NCI-H510A (cell line): Measurements from ENCODE around the gene STARD3.

ENCODE experiments used
- DNase-seq: peaks from one replicate; lab custom pipeline; 2025; lab: John Stamatoyannopoulos, UW

The STARD3 gene

DNA sequence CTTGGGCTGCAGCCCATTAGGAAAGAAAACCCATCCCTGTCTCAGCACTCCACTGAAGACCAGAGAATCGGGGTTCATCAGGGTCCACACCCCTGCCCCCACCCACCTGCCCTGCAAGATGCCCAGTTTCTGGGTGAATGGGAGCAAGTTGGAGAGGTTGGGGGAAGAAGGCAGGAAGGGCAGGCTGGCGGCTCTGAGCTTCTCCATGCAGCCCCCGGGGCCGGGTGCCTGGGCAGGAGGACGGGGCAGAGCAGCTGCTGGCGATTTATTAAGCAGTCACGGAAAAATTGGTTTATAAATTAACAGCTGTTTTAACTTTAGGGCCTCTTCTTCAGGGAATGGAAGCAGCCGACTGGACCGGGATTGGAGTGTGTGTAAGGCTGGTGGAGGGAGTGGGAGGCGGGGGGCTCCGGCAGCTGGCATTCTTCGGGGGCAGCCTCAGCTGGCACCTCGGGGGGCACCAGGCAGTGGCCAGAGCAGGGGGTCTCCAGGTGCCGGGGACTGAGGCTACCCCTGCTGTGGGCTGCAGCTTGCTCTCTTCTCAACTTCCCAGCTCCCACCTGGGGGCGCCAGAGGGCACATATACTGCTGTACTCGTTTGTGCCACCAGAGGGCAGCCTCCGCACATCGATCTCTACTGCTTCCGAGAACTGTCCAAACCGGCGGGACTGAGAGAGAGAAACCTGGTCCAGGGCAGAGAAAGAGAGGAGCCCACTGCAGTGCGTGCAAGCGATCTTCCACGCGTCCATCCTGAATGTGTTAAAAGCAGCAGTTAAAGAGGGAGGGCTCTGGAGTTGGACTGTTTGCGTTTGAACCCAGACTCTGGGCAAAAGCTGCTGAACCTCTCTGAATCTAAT lies 15.2 kb upstream of the STARD3 start:
- DNase-seq, result no peak

DNA sequence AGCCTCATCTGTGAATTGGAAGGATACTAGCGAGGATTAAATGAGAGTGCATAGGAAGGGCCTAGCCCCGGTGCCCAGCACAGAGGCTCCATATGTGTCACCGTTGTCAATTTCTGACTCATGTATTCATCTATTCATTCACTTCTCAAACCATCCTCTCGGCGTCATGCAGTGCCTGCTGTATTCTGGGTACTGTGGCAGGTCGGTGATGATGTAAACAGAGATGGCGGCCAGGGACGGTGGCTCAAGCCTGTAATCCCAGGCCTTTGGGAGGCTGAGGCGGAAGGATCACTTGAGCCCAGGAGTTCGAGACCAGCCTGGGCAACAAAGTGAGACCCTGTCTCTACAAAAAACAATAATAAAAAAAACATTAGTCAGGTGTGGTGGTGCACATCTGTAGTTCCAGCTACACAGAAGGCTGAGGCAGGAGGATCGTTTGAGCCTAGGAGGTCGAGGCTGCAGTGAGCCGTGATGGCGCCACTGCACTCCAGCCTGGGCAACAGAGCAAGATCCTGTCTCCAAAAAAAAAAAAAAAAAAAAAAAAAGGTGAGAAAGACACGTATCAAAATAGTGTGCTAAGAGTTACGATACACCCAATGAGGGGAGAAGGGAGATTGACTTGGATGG lies 14.5 kb upstream of the STARD3 start:
- no peak for DNase-seq

DNA sequence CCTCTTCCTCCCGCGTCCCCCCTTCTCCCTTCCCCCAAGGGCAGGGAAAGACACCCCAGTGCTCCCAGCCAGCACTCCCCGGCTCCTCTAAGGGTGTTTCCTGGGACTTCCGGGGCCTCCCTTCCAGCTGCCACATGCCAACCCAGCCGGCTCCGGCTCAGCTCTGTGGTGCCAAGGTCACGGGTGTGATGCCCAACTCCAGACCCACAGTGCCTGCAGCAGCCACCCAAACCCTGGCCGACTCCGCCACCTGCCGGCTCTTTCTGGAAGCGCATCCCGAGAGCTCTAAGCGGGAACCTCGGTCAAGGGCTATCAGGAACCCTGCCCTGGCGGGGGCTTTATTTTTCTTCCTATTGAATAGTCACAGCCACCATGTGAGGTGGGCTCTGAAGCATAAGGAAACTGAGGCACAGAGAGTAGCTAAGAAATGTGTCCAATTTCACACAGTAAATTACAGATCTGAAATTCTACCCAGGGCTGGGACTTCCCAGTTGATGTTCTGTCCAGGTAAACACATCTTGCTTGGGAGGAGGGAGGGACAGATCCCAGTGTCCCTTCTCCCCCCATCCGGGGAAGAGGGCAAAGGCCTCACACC lies 13.5 kb upstream of the STARD3 start:
- DNase-seq, result peak; percentile 48

DNA sequence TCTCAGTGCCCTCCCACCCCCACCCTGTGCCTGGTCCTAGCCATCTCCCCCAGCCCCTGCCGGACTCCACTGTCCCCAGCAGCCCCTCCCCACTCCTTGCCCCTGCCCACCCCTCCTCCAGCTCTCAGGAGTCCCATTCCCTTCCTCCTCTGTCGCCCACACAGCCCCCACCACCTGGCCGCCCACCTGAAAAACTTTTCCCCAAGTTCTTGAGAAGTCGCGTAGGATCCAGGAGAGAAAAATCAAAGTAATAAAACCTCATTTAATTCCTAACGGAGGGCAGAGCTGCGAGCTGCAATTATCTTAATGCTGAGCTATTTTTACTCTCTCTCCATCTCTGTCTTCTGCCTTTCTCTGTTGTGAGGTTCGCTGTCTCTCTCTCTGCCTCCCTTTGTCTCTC lies 12.6 kb upstream of the STARD3 start:
- DNase-seq, result no peak

DNA sequence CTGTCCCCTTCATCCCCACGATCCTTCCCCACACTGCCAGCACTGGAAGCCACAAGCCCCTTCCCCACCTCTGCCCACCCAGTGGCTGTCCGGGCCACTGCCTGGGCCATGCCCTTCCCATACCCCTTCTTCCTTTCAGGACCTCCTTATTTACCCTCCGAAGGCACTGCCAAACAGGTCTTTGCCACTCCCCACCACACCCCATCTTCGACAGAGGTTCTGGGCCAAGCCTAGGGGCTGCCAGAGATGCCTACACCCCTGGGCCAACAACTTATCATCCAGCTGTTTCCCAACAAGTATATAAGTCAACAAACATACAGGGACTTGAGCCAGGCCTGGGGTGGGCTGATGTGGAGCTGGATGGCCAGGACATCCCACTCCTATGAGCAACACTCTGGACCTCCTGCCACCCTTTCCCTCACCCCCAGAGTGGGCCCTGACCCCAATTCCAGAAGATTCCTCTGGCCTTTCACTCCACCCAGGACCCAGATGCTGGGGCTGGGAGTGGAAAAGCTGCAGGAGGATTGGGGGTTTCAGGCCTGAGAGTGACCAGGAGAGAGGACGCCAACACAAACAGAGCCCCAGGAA lies 11.7 kb upstream of the STARD3 start:
- DNase-seq, result no peak

DNA sequence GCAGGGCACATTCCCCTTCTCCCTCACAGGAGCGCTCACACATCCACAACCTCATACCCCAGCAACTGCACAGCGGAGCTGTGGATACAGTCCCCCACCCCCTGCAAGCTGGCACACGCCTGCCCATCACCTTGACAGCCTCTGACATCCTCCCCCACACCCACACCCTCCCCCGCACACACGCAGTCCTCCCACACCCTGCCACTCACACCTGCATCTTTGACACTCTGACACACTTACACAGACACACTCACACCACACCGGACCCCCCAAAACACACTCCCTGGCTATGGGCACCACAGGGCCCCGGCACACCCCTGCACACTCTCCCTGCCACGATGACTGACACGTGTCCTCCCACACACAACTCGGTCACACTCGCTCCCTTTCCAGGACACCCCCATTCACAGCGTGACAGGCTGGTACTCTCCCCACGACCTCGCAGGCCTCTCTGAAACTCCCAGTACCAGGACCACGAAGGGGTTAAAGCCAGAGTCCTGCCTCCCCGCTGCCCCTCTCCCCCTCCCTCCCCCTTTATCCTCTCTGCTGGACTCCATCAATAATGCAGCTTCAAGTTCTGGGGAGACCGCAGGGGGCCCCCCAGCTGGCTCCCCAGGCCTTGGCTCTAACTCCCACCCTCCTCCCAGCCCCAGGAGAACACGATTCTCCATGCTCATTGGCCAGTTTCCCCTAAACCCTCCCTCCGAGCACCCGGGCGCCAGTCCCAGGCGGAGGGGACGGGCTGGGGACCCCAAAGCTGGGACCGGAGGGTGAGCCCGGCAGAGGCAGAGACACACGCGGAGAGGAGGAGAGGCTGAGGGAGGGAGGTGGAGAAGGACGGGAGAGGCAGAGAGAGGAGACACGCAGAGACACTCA lies 10.5 kb upstream of the STARD3 start, which contains the start of gene PPP1R1B:
TSS of gene PPP1R1B (plus strand) at position 782 of the 876 bp plus-strand sequence. CDS start 441 bp downstream, outside the sequence.
- no peak for DNase-seq

DNA sequence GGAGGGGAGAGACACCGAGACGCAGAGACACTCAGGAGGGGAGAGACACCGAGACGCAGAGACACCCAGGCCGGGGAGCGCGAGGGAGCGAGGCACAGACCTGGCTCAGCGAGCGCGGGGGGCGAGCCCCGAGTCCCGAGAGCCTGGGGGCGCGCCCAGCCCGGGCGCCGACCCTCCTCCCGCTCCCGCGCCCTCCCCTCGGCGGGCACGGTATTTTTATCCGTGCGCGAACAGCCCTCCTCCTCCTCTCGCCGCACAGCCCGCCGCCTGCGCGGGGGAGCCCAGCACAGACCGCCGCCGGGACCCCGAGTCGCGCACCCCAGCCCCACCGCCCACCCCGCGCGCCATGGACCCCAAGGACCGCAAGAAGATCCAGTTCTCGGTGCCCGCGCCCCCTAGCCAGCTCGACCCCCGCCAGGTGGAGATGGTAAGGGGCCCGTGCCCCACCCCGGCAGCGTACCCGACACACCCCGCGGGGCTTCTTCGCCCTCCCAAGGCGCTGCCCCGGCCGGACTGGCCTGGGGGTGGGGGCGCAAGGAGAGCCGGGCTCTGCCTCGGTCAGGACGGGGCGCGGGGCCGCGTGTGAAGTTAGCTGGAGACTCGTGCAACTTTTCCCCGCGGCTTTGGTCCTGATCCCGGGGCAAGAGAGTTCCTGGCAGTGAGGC lies 9.8 kb upstream of the STARD3 start:
- DNase-seq, result no peak

DNA sequence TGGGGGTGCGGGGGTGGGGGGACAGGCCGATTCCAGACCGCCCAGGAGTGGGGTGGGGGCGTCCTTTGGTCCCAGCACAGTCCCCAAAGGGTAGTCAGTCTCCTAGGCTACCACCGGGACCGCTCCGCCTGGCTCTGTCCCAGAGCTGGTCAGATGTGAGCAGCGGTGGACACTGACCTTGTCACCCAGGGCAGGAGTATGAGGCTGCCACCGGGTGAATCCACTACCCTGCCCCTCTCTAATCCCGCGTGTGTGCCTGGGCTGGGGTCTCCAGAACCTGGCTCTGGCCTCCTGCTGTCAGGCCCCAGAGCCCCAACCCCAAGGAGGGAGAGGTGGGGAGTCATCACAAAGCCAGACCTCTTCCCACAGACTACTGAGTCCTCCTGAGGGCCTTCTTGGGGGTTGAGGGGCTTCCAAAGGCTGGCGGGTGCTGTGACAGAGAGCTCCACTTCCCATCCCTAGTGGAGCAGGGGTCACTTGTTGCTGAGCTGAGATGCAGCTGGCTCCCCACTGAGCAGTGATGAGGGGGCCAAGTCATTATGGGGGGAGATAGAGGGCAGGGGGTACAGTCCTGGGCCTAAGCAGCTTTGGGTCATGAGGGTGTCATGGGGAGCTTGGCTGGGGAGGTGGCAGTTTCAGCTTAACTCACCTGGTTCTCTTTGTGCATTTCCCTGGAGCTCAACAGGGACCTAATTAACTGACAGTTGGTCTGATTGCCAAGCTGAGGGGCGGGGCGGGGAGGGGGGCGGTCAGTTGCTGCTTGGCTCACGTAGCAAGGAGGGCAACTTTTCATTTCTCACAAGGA lies 9.0 kb upstream of the STARD3 start:
- no peak for DNase-seq

DNA sequence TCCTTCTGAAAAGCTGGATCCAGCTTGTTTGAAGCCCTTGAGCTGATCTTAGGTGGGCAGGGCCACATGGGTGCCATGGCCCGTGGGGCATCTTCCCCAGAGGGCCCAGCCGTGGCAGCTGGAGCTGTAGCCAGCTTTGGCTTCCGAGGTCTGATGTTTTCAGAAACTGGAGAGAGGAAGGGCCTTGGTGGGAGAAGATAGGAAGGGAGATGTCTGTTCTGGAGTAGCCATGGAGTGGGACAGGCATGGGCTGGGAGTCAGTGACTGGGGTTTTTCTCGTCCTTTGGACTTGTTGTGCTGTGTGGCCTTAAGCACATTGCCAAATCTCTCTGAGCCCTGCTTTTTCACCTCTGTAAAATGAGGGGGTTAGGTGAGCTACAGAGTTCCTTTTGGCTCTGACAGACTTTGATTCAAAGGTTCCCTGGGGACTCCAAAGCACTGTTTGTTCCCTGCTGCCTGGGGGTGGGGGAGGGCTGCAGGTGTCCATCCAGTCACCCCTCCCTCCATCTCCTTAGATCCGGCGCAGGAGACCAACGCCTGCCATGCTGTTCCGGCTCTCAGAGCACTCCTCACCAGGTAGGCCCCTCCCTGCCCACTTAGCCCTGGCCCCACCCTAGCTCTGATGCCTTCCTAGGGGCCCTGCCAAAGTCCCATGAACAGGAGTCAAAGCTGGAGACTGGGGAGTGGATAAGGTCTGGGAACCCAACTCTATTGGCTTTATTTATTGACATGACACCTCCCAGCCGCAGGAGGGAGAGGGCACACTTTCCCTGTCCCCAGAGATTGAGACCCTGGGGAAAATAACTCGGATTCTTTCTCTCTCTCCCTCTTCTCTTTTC lies 8.1 kb upstream of the STARD3 start:
- peak; percentile 86 for DNase-seq

DNA sequence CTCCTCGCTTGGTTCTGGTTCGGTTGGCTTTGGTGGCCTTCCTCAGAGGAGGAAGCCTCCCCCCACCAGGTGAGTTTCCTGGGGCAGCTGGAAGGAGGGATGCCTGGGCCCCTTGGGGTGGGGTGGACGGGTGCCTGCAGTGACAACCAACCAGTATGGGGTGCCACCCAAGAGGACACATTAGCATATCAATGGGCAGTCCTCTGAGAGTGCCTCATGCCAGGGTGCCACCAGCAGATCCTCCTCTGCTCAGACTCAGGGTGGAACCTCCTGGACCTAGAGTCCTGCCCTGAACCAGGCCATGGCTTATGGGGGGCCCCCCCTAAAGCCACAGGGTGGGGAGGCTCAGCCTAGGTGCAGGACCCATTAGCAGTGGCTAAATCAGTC lies 7.5 kb upstream of the STARD3 start:
- no peak for DNase-seq

DNA sequence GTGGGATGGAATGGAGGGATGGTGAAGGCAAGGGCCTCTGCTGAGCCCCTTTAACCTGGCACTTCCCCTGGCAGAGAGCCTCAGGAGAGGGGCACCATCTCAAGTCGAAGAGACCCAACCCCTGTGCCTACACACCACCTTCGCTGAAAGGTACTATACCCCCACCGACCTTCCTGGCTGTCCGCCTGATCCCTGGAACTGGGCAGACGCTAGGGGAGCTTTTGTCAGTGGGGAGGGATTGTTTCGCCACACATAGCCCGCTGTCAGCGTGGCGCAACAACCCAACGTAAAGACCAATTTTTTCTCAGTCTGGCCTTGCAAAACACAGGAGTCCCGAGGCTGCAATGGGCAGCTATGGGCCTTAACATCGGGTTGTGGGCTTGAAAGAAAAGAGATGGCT lies 7.0 kb upstream of the STARD3 start:
- no peak for DNase-seq

DNA sequence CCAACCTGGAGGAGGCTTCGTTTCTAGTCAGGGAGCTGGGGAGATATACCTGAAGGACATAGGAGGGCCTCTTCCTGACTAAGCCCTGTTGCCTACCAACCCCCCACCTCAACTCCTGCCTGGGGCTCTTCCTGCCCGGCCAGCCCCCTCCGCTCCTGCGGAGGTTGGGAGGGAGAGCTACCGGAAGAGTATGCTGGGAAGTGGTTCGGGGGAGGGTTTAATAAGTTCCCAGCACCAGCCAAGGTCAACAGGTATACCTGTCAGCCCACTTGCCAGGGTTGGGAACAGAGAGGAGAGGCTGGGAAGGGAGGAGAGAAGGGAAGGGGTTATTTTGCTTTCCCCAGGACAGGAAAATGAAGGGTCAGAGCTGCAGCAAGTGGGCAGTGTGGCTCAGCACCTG lies 5.5 kb upstream of the STARD3 start:
- peak; percentile 88 for DNase-seq

DNA sequence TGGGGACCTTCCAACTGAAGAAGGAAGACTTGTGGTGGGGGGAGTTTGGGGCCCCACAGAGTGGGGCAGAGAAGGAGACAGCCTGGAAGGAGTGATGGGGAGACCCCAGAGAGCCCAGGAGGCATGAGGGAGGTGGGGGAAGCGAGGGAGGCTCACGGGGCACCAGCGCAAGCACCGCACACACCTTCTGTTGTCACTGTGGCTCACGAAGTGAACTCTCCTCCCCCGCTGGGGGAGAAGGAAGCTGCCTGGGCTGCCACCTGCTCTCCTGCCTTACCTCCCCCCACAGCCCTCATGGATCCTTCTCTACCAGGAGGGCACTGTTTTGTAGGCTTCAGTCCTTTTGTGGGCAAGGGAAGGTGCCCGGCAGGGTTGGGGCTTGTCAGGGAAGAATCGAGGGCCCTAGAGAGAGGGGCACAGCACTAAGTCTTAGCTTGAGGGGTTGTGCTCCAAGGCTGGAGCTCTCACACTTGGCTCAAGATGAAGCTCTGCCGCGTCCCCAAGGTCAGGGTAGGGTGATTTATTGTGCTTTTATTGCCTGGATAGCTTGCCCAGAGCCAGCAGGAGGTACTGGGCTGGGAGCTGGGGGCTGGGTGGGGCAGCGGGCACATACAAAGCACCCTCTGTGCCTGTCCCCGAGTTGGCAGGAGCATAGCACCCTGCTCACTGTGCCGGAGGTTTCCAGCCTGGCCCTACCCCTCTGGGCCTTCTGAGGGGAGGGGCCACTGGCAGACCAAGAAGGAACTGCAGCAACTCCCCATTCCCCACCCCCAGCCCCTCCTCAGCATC lies 4.6 kb upstream of the STARD3 start:
- DNase-seq, result peak; percentile 41

DNA sequence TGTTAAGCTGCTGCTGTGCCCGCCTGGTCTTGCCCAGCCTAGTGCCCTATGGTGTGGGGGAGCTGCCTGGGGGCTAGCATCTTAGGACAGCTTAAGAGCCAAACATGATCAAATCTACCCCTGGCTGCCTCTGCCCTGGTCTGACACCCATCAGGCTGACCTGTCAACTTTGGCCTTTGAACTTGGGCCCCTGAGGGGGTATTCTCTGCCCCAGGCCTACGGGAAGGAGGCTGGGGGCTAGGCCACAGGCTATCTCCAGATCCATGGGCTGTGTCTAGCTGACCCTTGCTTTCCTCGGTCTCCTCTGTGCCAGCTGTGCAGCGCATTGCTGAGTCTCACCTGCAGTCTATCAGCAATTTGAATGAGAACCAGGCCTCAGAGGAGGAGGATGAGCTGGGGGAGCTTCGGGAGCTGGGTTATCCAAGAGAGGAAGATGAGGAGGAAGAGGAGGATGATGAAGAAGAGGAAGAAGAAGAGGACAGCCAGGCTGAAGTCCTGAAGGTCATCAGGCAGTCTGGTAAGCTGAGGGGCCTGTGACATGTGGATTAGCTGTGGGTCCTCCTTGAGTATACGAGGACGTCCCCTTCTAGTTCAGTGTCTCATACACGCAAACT lies 3.3 kb upstream of the STARD3 start:
- DNase-seq, result no peak

DNA sequence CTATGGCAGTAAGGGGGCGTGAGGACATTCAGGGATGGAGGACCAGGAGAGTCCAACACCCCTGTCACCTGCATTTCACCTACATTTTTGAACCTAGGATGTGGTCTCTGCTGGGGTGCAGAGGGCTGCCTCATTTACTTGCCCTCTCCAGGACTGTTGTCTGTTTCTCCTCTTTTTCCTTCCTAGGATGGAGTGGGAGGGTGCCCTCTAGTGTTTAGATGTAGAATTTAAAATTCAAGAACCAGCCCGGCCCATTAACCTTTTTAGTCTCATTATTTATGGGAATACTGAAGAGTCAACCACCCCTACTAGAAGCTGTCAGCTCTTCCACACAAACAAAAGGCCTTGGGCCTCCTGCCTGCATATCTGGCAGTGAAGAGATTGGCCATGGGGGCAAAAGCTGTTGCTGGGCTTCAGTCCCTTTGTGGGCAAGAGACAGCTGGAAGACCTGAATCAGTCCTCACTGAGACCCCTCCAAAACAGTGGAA lies 2.5 kb upstream of the STARD3 start:
- DNase-seq, result no peak

DNA sequence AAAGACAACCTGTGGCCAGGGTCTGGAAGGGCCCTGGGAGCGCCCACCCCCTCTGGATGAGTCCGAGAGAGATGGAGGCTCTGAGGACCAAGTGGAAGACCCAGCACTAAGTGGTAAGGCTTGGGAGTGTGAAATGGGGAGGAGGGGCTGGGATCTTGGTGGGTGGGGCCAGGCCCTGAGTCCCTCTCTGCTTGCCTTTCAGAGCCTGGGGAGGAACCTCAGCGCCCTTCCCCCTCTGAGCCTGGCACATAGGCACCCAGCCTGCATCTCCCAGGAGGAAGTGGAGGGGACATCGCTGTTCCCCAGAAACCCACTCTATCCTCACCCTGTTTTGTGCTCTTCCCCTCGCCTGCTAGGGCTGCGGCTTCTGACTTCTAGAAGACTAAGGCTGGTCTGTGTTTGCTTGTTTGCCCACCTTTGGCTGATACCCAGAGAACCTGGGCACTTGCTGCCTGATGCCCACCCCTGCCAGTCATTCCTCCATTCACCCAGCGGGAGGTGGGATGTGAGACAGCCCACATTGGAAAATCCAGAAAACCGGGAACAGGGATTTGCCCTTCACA lies 1.2 kb upstream of the STARD3 start:
- DNase-seq, result no peak

DNA sequence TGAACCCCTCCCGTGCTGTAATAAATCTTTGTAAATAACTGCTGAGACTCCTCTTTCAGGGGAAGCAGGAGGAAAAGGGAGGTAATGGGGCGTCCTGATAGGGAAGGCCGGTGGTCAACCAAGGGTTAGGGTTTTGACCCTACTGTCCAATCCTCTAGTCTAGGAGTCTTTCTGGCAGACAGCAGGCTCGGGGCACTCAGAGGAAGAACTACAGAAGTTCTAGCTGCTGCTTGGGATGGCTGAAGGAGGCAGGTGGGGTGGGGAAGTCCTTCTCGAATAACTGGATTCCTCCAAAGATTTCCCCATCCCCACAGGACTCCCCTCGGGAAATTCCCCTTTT lies 387 bp upstream of the STARD3 start:
- DNase-seq, result no peak

DNA sequence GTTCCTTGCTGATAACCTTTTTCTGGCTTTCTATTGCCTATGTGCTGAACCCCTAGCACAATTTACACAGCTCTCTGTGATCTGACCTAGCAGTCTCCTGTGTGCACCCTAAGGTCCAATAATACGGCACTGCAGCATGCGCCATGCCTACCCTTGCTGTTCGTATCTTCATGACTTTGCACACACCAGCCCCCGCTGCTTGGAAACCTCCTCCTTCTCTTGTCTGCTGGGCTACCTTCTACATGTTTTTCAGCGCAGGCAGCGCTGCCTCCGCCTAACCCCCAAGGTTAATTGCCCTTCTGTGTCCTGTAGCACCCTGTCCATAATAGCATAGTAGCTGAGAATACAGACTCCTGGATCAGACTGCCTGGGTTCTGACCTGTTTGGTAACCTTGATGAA lies 1.4 kb downstream of the STARD3 start:
- DNase-seq, result no peak
